Measurements from ENCODE around the gene LYRM2.

The LYRM2 gene

DNA sequence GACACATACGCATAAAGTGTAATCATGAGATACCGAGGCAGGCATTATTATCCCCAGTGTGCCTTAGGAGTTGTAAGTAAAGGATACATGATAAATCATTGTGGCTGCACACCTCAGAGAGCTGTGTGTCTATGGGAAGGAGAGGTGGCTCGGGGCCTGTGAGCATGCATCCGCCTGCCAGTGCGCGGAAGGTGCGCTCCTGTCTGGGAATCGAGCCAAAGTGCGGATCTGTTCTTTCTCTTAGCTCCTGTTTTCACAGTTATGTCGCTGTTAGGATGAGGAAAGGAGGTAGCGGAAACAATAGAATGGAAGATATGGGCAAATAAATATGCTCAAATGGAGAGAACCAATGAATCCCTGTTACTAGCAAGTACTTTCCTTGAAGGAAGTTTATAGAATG, 107.6 kb downstream of the LYRM2 start:
- Mint-ChIP-seq H3K9me3 (no peaks in the 10 kb centered on the region), H3K27me3 (ENCODE audit: low read depth) (no peaks in the 10 kb centered on the region), H3K36me3 (ENCODE audit: low read depth) (no peaks in the 10 kb centered on the region), H3K4me3 (no peak overlapping the region), H3K4me1 (ENCODE audit: low read depth) (peaks cover 4% of the 10 kb centered on the region), H3K27ac (no peak overlapping the region)

DNA sequence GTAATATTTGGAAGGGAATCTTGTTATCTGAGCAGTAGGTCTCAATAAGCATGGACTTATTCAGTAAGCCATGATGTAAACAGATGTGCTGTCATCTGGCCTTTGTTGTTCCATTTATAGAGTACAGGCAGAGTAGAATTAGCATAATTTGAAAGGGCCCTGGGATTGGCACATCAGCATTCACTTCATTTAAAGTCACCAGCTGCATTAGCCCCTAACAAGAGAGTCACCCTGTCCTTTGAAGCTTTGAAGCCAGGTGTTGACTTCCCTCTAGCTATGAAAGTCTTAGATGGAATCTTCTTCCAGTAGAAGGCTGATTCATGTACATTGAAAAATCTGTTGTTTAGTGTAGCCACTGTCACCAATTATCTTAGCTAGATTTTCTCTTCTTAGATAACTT, 109.7 kb downstream of the LYRM2 start:
- H3K9me3 Mint-ChIP-seq = no peaks in the 10 kb centered on the region
- no peak overlapping the region for H3K27ac Mint-ChIP-seq
- no peaks in the 10 kb centered on the region for H3K27me3 Mint-ChIP-seq (ENCODE audit: low read depth)
- H3K4me1 Mint-ChIP-seq (ENCODE audit: low read depth) = peaks cover 4% of the 10 kb centered on the region
- no peaks in the 10 kb centered on the region for H3K36me3 Mint-ChIP-seq (ENCODE audit: low read depth)
- no peak overlapping the region for H3K4me3 Mint-ChIP-seq

DNA sequence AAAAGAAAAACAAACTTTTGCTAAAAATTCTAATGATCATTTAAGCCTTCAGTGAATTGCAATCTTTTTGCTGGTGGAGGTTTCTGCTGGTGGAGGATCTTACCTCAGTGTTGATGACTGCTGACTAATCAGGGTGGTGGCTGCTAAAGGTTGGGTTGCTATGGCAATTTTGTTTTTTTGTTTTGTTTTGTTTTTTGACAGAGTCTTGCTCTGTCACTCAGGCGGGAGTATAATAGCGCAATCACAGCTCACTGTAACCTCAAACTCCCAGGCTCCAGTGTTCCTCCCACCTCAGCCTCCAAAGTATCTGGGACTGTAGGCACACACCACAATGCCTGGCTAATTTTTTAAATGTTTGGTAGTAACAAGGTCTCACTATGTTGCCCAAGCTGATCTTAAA, 110.9 kb downstream of the LYRM2 start:
- H3K4me3 Mint-ChIP-seq = no peak overlapping the region
- no peaks in the 10 kb centered on the region for H3K36me3 Mint-ChIP-seq (ENCODE audit: low read depth)
- H3K27ac Mint-ChIP-seq = no peak overlapping the region
- peaks cover 4% of the 10 kb centered on the region for H3K4me1 Mint-ChIP-seq (ENCODE audit: low read depth)
- H3K27me3 Mint-ChIP-seq (ENCODE audit: low read depth) = no peaks in the 10 kb centered on the region
- H3K9me3 Mint-ChIP-seq = no peaks in the 10 kb centered on the region

DNA sequence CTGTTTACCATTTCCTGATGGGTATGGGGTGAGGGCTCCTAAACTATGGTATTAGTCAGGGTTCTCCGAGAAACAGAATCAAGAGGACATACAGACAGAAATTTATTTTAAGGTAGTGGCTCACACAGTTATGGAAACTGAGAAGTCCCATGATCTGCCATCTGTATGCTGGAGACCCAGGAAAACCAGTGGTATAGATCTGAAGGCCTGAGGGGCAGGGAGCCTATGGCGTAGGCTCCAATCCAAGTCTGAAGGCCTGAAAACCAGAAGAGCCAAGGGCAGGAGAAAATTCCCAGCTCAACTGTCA, 112.0 kb downstream of the LYRM2 start:
- no peak overlapping the region for H3K27ac Mint-ChIP-seq
- H3K4me3 Mint-ChIP-seq = no peak overlapping the region
- H3K36me3 Mint-ChIP-seq (ENCODE audit: low read depth) = no peaks in the 10 kb centered on the region
- no peaks in the 10 kb centered on the region for H3K9me3 Mint-ChIP-seq
- H3K4me1 Mint-ChIP-seq (ENCODE audit: low read depth) = peaks cover 4% of the 10 kb centered on the region
- no peaks in the 10 kb centered on the region for H3K27me3 Mint-ChIP-seq (ENCODE audit: low read depth)

DNA sequence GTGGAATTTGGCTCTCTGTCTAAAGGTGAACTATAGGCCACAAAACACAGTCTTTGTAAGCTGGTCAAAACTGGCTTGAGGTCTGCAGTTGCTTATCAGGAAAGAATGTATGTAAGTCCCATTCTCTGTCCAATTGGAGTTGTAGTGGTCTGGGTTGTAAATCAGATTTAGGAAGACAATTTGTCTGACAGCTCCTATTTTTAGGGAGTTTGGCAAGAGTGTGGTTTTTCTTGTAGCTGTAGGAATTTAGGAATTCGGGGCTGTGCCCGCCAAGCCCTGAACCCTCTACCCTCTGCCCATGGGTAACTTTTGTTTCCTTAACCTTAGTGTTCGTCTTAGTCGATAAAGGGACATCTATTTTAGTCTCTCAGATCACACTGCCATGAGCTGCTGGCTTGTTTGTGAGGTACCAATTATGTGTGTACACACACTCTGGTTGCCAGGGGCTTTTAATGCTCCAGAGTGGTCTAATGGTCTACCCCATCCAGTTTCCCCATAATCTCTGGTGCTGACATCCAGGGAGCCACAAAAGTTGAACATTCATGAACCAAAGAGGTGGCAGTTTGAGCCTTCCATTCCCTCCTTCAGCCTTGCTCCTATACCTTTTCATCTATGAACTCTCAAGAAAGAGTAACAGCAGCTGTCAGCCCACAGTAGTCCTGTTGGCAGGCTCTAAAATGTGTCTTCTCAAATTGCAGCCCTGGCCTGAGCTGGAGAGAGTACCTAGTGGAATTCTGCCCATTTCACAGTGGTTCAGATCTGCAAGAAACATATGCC, 112.6 kb downstream of the LYRM2 start:
- H3K36me3 Mint-ChIP-seq (ENCODE audit: low read depth) = no peaks in the 10 kb centered on the region
- H3K27ac Mint-ChIP-seq = no peak overlapping the region
- H3K4me1 Mint-ChIP-seq (ENCODE audit: low read depth) = peaks cover 4% of the 10 kb centered on the region
- H3K4me3 Mint-ChIP-seq = no peak overlapping the region
- H3K27me3 Mint-ChIP-seq (ENCODE audit: low read depth) = no peaks in the 10 kb centered on the region
- no peaks in the 10 kb centered on the region for H3K9me3 Mint-ChIP-seq

DNA sequence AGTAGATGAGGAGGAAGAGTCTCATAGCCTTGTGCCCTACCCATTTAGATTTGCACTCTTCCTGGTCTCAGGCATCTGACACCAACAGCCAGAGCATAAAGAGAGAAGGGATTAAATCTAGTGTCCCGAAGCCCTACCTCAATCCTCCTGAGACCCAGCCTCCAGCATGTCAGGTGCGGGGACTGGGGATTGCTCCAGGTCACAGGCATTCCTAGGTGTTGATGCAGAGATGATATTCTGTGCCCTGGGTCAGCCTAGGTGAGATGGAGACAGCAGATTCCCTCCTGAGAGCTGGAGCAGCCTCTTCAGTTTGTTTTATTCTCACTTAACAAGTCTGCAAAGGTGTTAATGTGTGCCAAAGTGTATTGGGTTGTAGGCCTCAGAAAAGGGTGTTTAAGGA, 115.8 kb downstream of the LYRM2 start:
- H3K4me1 Mint-ChIP-seq (ENCODE audit: low read depth) = peaks cover 1% of the 10 kb centered on the region
- no peaks in the 10 kb centered on the region for H3K9me3 Mint-ChIP-seq
- no peaks in the 10 kb centered on the region for H3K27me3 Mint-ChIP-seq (ENCODE audit: low read depth)
- H3K4me3 Mint-ChIP-seq = no peak overlapping the region
- no peak overlapping the region for H3K27ac Mint-ChIP-seq
- H3K36me3 Mint-ChIP-seq (ENCODE audit: low read depth) = no peaks in the 10 kb centered on the region

DNA sequence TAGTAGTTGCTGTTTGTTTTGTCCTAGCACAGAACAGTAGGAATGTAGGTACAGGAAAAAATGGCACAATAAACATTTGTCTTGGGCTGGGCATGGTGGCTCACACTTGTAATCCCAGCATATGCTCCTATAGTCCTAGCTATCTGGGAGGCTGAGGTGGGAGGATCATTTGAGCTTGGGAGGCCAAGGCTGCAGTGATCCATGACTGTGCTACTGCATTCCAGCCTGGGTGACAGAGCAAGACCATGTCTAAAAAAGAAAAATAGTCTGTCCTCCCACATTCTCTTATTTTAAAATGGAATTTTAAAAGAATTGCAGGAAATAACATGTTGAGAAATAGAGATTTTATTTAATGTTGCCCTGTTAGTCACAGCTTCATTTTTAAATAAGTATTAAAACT, 117.8 kb downstream of the LYRM2 start:
- Mint-ChIP-seq H3K9me3 (no peaks in the 10 kb centered on the region), H3K4me3 (no peak overlapping the region), H3K4me1 (ENCODE audit: low read depth) (no peaks in the 10 kb centered on the region), H3K27me3 (ENCODE audit: low read depth) (no peaks in the 10 kb centered on the region), H3K27ac (no peak overlapping the region), H3K36me3 (ENCODE audit: low read depth) (no peaks in the 10 kb centered on the region)

DNA sequence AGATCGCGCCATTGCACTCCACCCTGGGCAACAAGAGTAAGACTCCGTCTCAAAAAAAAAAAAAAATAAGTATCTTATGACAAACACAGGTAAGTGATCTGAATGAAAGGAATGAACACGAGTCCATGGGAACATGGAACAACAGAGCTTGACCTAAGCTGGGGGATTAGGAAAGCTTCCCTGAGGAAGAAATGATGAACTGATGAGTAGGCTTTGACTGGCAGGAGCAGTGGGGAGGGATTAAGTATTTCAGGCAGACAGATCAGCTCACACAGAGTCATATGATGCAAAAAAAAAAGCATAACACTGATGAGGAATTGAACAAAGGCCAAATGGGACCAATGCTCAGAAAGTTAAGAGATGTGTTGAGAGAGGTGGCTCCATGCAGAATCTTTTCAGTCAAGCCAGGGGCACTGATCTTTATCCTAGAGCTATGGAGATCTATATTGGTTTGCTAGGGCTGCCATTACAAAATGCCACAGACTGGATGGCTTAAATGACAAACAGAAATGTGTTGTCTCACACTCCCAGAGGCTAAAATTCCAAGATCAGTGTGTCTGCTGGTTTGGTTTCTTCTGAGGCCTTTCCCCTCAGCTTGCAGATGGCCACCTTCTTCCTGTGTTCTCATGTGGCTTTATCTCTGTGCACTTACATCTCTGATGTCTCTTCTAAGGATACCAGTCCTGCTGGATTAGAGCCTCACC, 120.0 kb downstream of the LYRM2 start:
- no peak overlapping the region for H3K27ac Mint-ChIP-seq
- no peaks in the 10 kb centered on the region for H3K9me3 Mint-ChIP-seq
- no peak overlapping the region for H3K4me3 Mint-ChIP-seq
- peaks cover 5% of the 10 kb centered on the region for H3K27me3 Mint-ChIP-seq (ENCODE audit: low read depth)
- no peaks in the 10 kb centered on the region for H3K36me3 Mint-ChIP-seq (ENCODE audit: low read depth)
- no peaks in the 10 kb centered on the region for H3K4me1 Mint-ChIP-seq (ENCODE audit: low read depth)
